Natural killer cell (primary cell): ENCODE measurements around the gene MX2. TPM values are rescaled to one million over a fixed set of nuclear protein-coding genes. Genes with fewer than 3 reads are reported as not detected.

Experiments
- ATAC-seq, 3 donors: fragments of 150-1000 bp in 2 of 3; fragments of 200-7000 bp in 1 of 3; cut with Tn5 transposase; 1 replicate in 1 of 3; 2 replicates in 2 of 3; pipeline ENCODE4 v1.10.0; 2021; ENCODE audit warnings: mild to moderate bottlenecking in 2 of 3, moderate library complexity in 2 of 3
- DNase-seq, 2 donors: peaks; one replicate each; pipeline versions ENCODE4 v3.0.0 to v3.0.0-alpha.2; 2013 to 2021; ENCODE audit warnings: mixed read lengths in 1 of 2
- H3K27ac ChIP-seq: one replicate; pipeline ENCODE4 v1.5.1; 2013; ENCODE audit warnings: mild to moderate bottlenecking, low read length
- H3K27me3 ChIP-seq: one replicate; pipeline ENCODE4 v1.6.1; 2013; ENCODE audit warnings: low read length; ENCODE audit not compliant: control insufficient read depth, insufficient read depth
- H3K36me3 ChIP-seq: one replicate; pipeline ENCODE4 v1.6.1; 2013; ENCODE audit warnings: low read length; ENCODE audit not compliant: control insufficient read depth, insufficient read depth
- H3K4me1 ChIP-seq: one replicate; pipeline ENCODE4 v1.6.1; 2013; ENCODE audit warnings: low read length; ENCODE audit not compliant: control insufficient read depth, insufficient read depth
- H3K4me3 ChIP-seq: one replicate; pipeline ENCODE4 v1.5.1; 2013; ENCODE audit warnings: low read length
- H3K9me3 ChIP-seq: one replicate; pipeline ENCODE4 v1.6.1; 2013; ENCODE audit warnings: low read length; ENCODE audit not compliant: control insufficient read depth, insufficient read depth
- H3K27ac Mint-ChIP-seq, 2 donors: one replicate each; pipeline ENCODE4 v1.8.0; 2022; ENCODE audit warnings: mild to moderate bottlenecking in 2 of 2, mixed read lengths in 2 of 2, moderate library complexity in 1 of 2
- H3K27me3 Mint-ChIP-seq, 2 donors: one replicate each; pipeline ENCODE4 v1.8.0; 2022; ENCODE audit warnings: low read depth in 2 of 2, mixed read lengths in 2 of 2
- H3K36me3 Mint-ChIP-seq: one replicate; pipeline ENCODE4 v1.8.0; 2022; ENCODE audit warnings: mixed read lengths
- H3K4me1 Mint-ChIP-seq, 2 donors: one replicate each; pipeline ENCODE4 v1.8.0; 2022; ENCODE audit warnings: mixed read lengths in 2 of 2
- H3K4me3 Mint-ChIP-seq: one replicate; pipeline ENCODE4 v1.8.0; 2022; ENCODE audit warnings: mild to moderate bottlenecking, moderate library complexity, mixed read lengths
- H3K9me3 Mint-ChIP-seq, 2 donors: one replicate each; pipeline ENCODE4 v1.8.0; 2022; ENCODE audit warnings: mixed read lengths in 2 of 2
- CTCF ChIP-seq: fragments of 200-600 bp; IDR thresholded peaks from one replicate; pipeline ENCODE4 v1.8.0; 2022; ENCODE audit warnings: antibody characterized with exemption
- WGBS: methylation state at CpG from one replicate; pipeline ENCODE4 v1.1.7; 2013; ENCODE audit warnings: missing lambda C conversion rate; ENCODE audit not compliant: insufficient coverage; 5-methylcytosine and 5-hydroxymethylcytosine counted together
- intact Hi-C: fragments of 100-400 bp; cut with micrococcal nuclease; formaldehyde crosslinking; loops from one replicate; pipeline ENCODE4 v1.14.2; 2022
- total RNA-seq, 4 donors: library from RNA; stranded (reverse); fragments of 120-200 nt in 1 of 4; gene quantifications; one replicate each; pipeline versions ENCODE4 v1.2.3 to v1.2.4, GENCODE V29; 2013 to 2022

Gene MX2
- total RNA-seq, 3 donors from 2014 or later (not counting 1 experiment from before 2014, with no cell fraction given), result 37.9 to 73.9 (median 42.6) TPM

GRCh38 chr21:41458121-41458520, 96.3 kb downstream of the MX2 start:
- intact Hi-C loops, result no loop called here
- ATAC-seq (no peak), DNase-seq (no peak)
- whole genome bisulfite sequencing, result 88% methylated on average over 6 of the region's 6 CpGs
- Histone ChIP-seq H3K36me3 (peaks cover 19% of the 10 kb centered on the region), H3K27me3 (no peaks in the 10 kb centered on the region), H3K4me3 (no peak overlapping the region), H3K4me1 (no peaks in the 10 kb centered on the region), H3K27ac (no peak overlapping the region), H3K9me3 (no peaks in the 10 kb centered on the region)
- no peak for TF ChIP-seq CTCF
- H3K4me1 Mint-ChIP-seq, result no peaks in the 10 kb centered on the region
- no peak overlapping the region for H3K27ac Mint-ChIP-seq
- no peak overlapping the region for H3K4me3 Mint-ChIP-seq
- no peaks in the 10 kb centered on the region for H3K27me3 Mint-ChIP-seq
- no peaks in the 10 kb centered on the region for H3K9me3 Mint-ChIP-seq
- H3K36me3 Mint-ChIP-seq, result peaks cover 6% of the 10 kb centered on the region

- Mint-ChIP-seq H3K4me1 (no peaks in the 10 kb centered on the region), H3K27me3 (no peaks in the 10 kb centered on the region), H3K9me3 (no peaks in the 10 kb centered on the region), H3K36me3 (peaks cover 2% of the 10 kb centered on the region), H3K27ac (no peak overlapping the region), H3K4me3 (no peak overlapping the region)
- TF ChIP-seq CTCF, result no peak
- no peak overlapping the region for H3K27ac ChIP-seq
- intact Hi-C loops, result no loop called here
- DNase-seq (no peak), ATAC-seq (no peak)
- WGBS, result 95% methylated on average over 22 of the region's 22 CpGs
- H3K9me3 ChIP-seq, result no peaks in the 10 kb centered on the region
- H3K4me1 ChIP-seq, result no peaks in the 10 kb centered on the region
- H3K27me3 ChIP-seq, result no peaks in the 10 kb centered on the region
- H3K36me3 ChIP-seq, result peaks cover 18% of the 10 kb centered on the region
- no peak overlapping the region for H3K4me3 ChIP-seq
Measured at GRCh38 chr21:41458559-41458958, 96.7 kb downstream of the MX2 start.

Other genes with a start within 250 kb of the MX2 start
- 10 to 100 TPM in 1 of 3 donors, under 1 TPM in 2; 0.12 to 10.3 (median 0.29) TPM for gene BACE2, start 193.9 kb upstream of the MX2 start, total RNA-seq
- under 1 TPM in 1 of 3 donors, not detected in 2; 0.48 TPM for gene FAM3B, start 45.2 kb upstream of the MX2 start, total RNA-seq
- 10 to 100 TPM; 22.7 to 67.0 (median 60.6) TPM for gene MX1, start 64.2 kb downstream of the MX2 start, total RNA-seq
- gene TMPRSS2, start 146.1 kb downstream of the MX2 start, total RNA-seq, result not detected